ENCODE measurements around the gene KDELR1. TPM values are rescaled to one million over a fixed set of nuclear protein-coding genes. Genes with fewer than 3 reads are reported as not detected.
A peak's percentile ranks its signal among the peaks of the same experiment; 100 is the strongest.

The KDELR1 gene
- total and polyA plus RNA-seq, 2 of the 13 experiments (the other 11 are each of a cell fraction or from before 2014, with no cell fraction given): 134 to 185 TPM

DNA sequence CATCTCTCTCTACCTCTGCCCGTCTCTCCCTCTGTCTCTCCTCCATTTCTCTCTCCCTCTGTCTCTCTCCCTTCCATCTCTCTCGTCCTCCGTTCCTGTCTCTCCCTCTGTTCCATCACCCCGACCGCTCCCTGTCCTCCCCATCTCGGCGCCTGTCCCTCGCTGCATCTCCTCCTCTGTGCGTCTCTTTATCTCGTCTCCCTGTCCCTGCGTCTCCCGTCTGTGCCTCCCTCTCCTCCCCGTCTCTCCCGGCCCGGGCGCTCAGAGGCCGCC lies 6.7 kb upstream of the KDELR1 start:
- in situ Hi-C loops (cut with HindIII; ENCODE audit: extremely low pct_ligation_motif_present, low pct_unique_long_range_greater_than_20kb): no loop called here
- DNase-seq (ENCODE audit: low spot score): no peak
- 10% methylated on average over 17 of the region's 17 CpGs for WGBS (ENCODE audit: low lambda C conversion rate)
- Histone ChIP-seq H3K36me3 (replicated peaks in 1 of 2; ENCODE audit: control insufficient read depth in 1 of 2, insufficient read depth in 2 of 2, low read length in 2 of 2) (no peaks in the 10 kb centered on the region), H3K4me3 (replicated peaks in 1 of 3; ENCODE audit: insufficient read depth in 1 of 3, low read depth in 2 of 3, low read length in 3 of 3) (peak overlapping the region; percentile 38 to 69 (median 40)), H3K27ac (ENCODE audit: extremely low read length, insufficient read depth, low read length) (no peak overlapping the region), H3K4me1 (ENCODE audit: insufficient read depth, low read length) (peaks cover 67% of the 10 kb centered on the region), H3K9ac (ENCODE audit: insufficient read depth, low read depth, low read length) (peak overlapping the region; percentile 49), H3K79me2 (ENCODE audit: insufficient read depth, low read length) (no peaks in the 10 kb centered on the region), H3K27me3 (ENCODE audit: control insufficient read depth in 1 of 2, insufficient read depth in 2 of 2, low read length in 2 of 2) (peaks cover 9 to 45% of the 10 kb centered on the region in 2 experiments), H4K20me1 (ENCODE audit: insufficient read depth, low read length) (no peaks in the 10 kb centered on the region), H3K9me3 (ENCODE audit: low read length) (no peaks in the 10 kb centered on the region), H3K4me2 (ENCODE audit: low read depth, low read length) (peak overlapping the region; percentile 81), H2AFZ (ENCODE audit: low read length) (no peak overlapping the region)
- BruUV-seq (replicated peaks): no TSS peak
- TF ChIP-seq SATB2 (CRISPR knock-in tag; IDR thresholded peaks at IDR 0.05) (no peak), AKAP8 (CRISPR knock-in tag; IDR thresholded peaks at IDR 0.05) (0 out of 2 replicates have a peak, but pooled peaks have one; percentile 5)
- intact Hi-C loops (cut with micrococcal nuclease; ENCODE audit: unreplicated experiment): no loop called here
- ATAC-seq: no peak
- ChIA-PET CTCF (ENCODE audit: low intra/inter-chr PET ratio, low total read pairs) (no interaction called here), POLR2A (no interaction called here)
- no peak for FAIRE-seq

DNA sequence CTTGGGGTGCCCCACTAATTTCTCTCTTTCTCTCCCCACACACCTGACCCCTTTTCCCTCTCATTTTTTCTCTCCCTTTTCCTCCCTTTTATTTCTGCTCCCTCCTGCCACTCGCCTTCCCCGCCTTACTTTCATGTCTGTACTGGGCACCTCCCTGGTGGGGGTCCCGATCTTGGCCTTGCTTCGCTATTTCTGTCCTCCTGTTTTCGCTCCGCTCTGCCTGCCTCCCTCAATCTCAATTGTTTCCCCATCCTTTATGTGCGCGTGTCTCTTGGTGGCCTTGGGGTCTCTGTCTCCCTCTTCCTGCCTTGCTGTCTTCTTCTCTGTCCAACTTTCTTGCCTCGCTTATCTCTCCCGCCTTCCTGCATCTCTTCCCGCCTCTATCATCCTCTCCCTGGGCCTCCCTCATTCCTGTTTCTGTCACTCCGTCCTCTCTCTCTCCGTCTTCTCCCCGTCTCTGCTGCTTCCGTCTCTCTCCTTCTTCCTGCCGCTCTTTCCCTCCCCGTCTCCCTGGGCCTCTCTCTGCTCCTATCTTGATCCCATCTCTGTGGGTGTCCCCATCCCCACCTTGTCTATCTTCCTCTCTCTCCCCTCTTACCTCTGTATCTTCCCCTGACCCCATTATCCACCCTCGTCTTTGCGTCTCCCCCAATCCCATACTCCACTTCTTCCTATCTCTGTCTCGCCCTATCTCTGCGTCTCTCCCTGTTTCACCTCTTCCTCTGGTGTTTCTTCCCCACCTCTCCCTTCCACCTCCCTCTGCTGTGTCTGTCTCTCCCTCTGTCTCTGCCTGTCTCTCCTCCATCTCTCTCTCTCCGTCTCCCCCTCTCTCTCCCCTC lies 6.1 kb upstream of the KDELR1 start:
- Histone ChIP-seq H2AFZ (ENCODE audit: low read length) (no peak overlapping the region), H4K20me1 (ENCODE audit: insufficient read depth, low read length) (no peaks in the 10 kb centered on the region), H3K4me2 (ENCODE audit: low read depth, low read length) (peak overlapping the region; percentile 81), H3K4me3 (replicated peaks in 1 of 3; ENCODE audit: insufficient read depth in 1 of 3, low read depth in 2 of 3, low read length in 3 of 3) (peak overlapping the region; percentile 38 to 69 (median 40)), H3K79me2 (ENCODE audit: insufficient read depth, low read length) (no peaks in the 10 kb centered on the region), H3K4me1 (ENCODE audit: insufficient read depth, low read length) (peaks cover 73% of the 10 kb centered on the region), H3K36me3 (replicated peaks in 1 of 2; ENCODE audit: control insufficient read depth in 1 of 2, insufficient read depth in 2 of 2, low read length in 2 of 2) (no peaks in the 10 kb centered on the region), H3K9ac (ENCODE audit: insufficient read depth, low read depth, low read length) (peak overlapping the region; percentile 49), H3K9me3 (ENCODE audit: low read length) (no peaks in the 10 kb centered on the region), H3K27ac (ENCODE audit: extremely low read length, insufficient read depth, low read length) (no peak overlapping the region), H3K27me3 (ENCODE audit: control insufficient read depth in 1 of 2, insufficient read depth in 2 of 2, low read length in 2 of 2) (peaks cover 11 to 51% of the 10 kb centered on the region in 2 experiments)
- intact Hi-C loops (cut with micrococcal nuclease; ENCODE audit: unreplicated experiment): no loop called here
- no TSS peak for BruUV-seq (replicated peaks)
- WGBS (ENCODE audit: low lambda C conversion rate): 54% methylated on average over 22 of the region's 22 CpGs
- ChIA-PET POLR2A (no interaction called here), CTCF (ENCODE audit: low intra/inter-chr PET ratio, low total read pairs) (no interaction called here)
- in situ Hi-C loops (cut with HindIII; ENCODE audit: extremely low pct_ligation_motif_present, low pct_unique_long_range_greater_than_20kb): no loop called here
- DNase-seq (ENCODE audit: low spot score): no peak
- ATAC-seq: no peak
- peak; percentile 65; the same call in 1 of the 2 replicates for TF ChIP-seq EZH2 (conservative IDR thresholded peaks at IDR 0.05; ENCODE audit: low read depth, low read length)
- TF ChIP-seq RBM22 (optimal IDR thresholded peaks at IDR 0.05; ENCODE audit: low read length): no peak
- 0 out of 2 replicates have a peak, but pooled peaks have one; percentile 5 for TF ChIP-seq FOXP1 (IDR thresholded peaks at IDR 0.05)
- no peak for TF ChIP-seq FOXP1 (CRISPR knock-in tag; IDR thresholded peaks at IDR 0.05)
- FAIRE-seq: no peak

All from HepG2 (cell line).